IMR-90 (cell line): ENCODE results near the gene ALKBH6. TPM values are rescaled to one million over a fixed set of nuclear protein-coding genes. Genes with fewer than 3 reads are reported as not detected.

Experiments used
- ATAC-seq: fragments of 200-7000 bp; cut with Tn5 transposase; 2 replicates; pipeline ENCODE4 v1.9.1; 2020; ENCODE audit warnings: low read depth, mild to moderate bottlenecking, moderate library complexity
- BruUV-seq: library from RNA; stranded (reverse); fragments of 400-500 nt; replicated peaks from 2 replicates; lab custom pipeline; 2021; lab: Mats Ljungman, UMichigan
- CTCF ChIA-PET: fragments of 300-600 bp; formaldehyde crosslinking; extraction: SDS; loops from one replicate; lab custom pipeline; 2021; ENCODE audit warnings: antibody characterized with exemption; lab: Yijun Ruan, JAX
- POLR2A ChIA-PET: fragments of 300-600 bp; sonication (Branson Sonifier 250); formaldehyde crosslinking; loops from one replicate; lab custom pipeline; 2022; ENCODE audit warnings: antibody characterized with exemption; ENCODE audit not compliant: unreplicated experiment; lab: Charles Lee
- DNase-seq: peaks from one replicate; pipeline ENCODE4 v3.0.0; 2013
- H2AFZ ChIP-seq: replicated peaks from 2 replicates; pipeline ENCODE3; 2013; ENCODE audit warnings: low read length, mild to moderate bottlenecking; ENCODE audit not compliant: poor library complexity
- H2AK5ac ChIP-seq: 2 replicates; pipeline ENCODE4 v1.6.1; 2013; ENCODE audit warnings: low read depth, low read length, inconsistent platforms
- H2AK9ac ChIP-seq: replicated peaks from 2 replicates; pipeline ENCODE3; 2013; ENCODE audit warnings: mild to moderate bottlenecking, low read depth, low read length, moderate library complexity; ENCODE audit not compliant: poor library complexity
- H2BK120ac ChIP-seq: 2 replicates; pipeline ENCODE4 v1.6.1; 2013; ENCODE audit warnings: low read depth, low read length, inconsistent platforms
- H2BK15ac ChIP-seq: 3 replicates; pipeline ENCODE4 v1.6.1; 2013; ENCODE audit warnings: low read depth, low read length, inconsistent platforms
- H2BK20ac ChIP-seq: 2 replicates; pipeline ENCODE4 v1.6.1; 2013; ENCODE audit warnings: low read depth, mild to moderate bottlenecking, inconsistent platforms, low read length, moderate library complexity
- H2BK5ac ChIP-seq: 2 replicates; pipeline ENCODE4 v1.6.1; 2013; ENCODE audit warnings: mild to moderate bottlenecking, low read depth, low read length, inconsistent platforms; ENCODE audit not compliant: poor library complexity, severe bottlenecking
- H3K14ac ChIP-seq: replicated peaks from 2 replicates; pipeline ENCODE4 v1.6.1; 2013; ENCODE audit warnings: low read depth, low read length, inconsistent platforms
- H3K18ac ChIP-seq: 2 replicates; pipeline ENCODE4 v1.6.1; 2013; ENCODE audit warnings: low read depth, low read length, control low read depth
- H3K23ac ChIP-seq: 2 replicates; pipeline ENCODE4 v1.6.1; 2013; ENCODE audit warnings: low read depth, low read length, inconsistent platforms
- H3K27ac ChIP-seq: 2 replicates; pipeline ENCODE4 v1.5.1; 2013; ENCODE audit warnings: mild to moderate bottlenecking, control low read depth, low read length; ENCODE audit not compliant: insufficient read depth
- H3K27me3 ChIP-seq: 2 replicates; pipeline ENCODE4 v1.6.1; 2013; ENCODE audit warnings: low read length; ENCODE audit not compliant: control insufficient read depth, insufficient read depth
- H3K36me3 ChIP-seq: 2 replicates; pipeline ENCODE4 v1.6.1; 2013; ENCODE audit warnings: low read length, mixed read lengths; ENCODE audit not compliant: control insufficient read depth, insufficient read depth
- H3K4ac ChIP-seq: 2 replicates; pipeline ENCODE4 v1.6.1; 2013; ENCODE audit warnings: low read depth, low read length, inconsistent platforms
- H3K4me1 ChIP-seq: 2 replicates; pipeline ENCODE4 v1.6.1; 2013; ENCODE audit warnings: low read length, mixed read lengths; ENCODE audit not compliant: control insufficient read depth, insufficient read depth
- H3K4me2 ChIP-seq: 2 replicates; pipeline ENCODE4 v1.6.1; 2013; ENCODE audit warnings: low read depth, mild to moderate bottlenecking, control low read depth, low read length, moderate library complexity
- H3K4me3 ChIP-seq: 2 replicates; pipeline ENCODE4 v1.5.1; 2013; ENCODE audit warnings: low read depth, mild to moderate bottlenecking, control low read depth, low read length, moderate library complexity; ENCODE audit not compliant: insufficient read depth
- H3K56ac ChIP-seq: 2 replicates; pipeline ENCODE4 v1.6.1; 2013; ENCODE audit warnings: low read length, inconsistent platforms; ENCODE audit not compliant: insufficient read depth; ENCODE audit errors: extremely low read depth
- H3K79me1 ChIP-seq, 2 experiments: 2 replicates each; pipeline ENCODE4 v1.6.1; 2013; ENCODE audit warnings: low read length in 2 of 2, inconsistent platforms in 1 of 2, low read depth in 1 of 2
- H3K9ac ChIP-seq: 2 replicates; pipeline ENCODE4 v1.6.1; 2013; ENCODE audit warnings: low read depth, low read length, control low read depth
- H3K9me1 ChIP-seq: 2 replicates; pipeline ENCODE4 v1.6.1; 2013; ENCODE audit warnings: low read length, inconsistent platforms; ENCODE audit not compliant: insufficient read depth
- H3K9me3 ChIP-seq: 2 replicates; pipeline ENCODE4 v1.6.1; 2013; ENCODE audit warnings: low read length; ENCODE audit not compliant: control insufficient read depth, insufficient read depth
- H4K20me1 ChIP-seq: 2 replicates; pipeline ENCODE4 v1.6.1; 2013; ENCODE audit warnings: low read length, inconsistent platforms; ENCODE audit not compliant: insufficient read depth
- H4K5ac ChIP-seq: 2 replicates; pipeline ENCODE4 v1.6.1; 2013; ENCODE audit warnings: mild to moderate bottlenecking, low read depth, low read length, control low read depth
- H4K8ac ChIP-seq, 2 experiments: 2 replicates each; pipeline ENCODE4 v1.6.1; 2013; ENCODE audit warnings: low read depth in 2 of 2, low read length in 2 of 2, control low read depth in 1 of 2, inconsistent platforms in 1 of 2
- H4K91ac ChIP-seq: 2 replicates; pipeline ENCODE4 v1.6.1; 2013; ENCODE audit warnings: low read depth, low read length, inconsistent platforms; ENCODE audit not compliant: insufficient read depth
- CEBPB ChIP-seq: IDR thresholded peaks from 2 replicates; pipeline ENCODE4 v1.6.1; 2012; ENCODE audit warnings: low read depth, low read length, improper control_type of control experiment
- MAFK ChIP-seq: IDR thresholded peaks from 2 replicates; pipeline ENCODE4 v1.6.1; 2012; ENCODE audit warnings: low read depth, low read length, improper control_type of control experiment
- USF2 ChIP-seq: fragments of 150-350 bp; IDR thresholded peaks from 2 replicates; pipeline ENCODE4 v1.6.1; 2017; ENCODE audit warnings: mild to moderate bottlenecking, antibody characterized with exemption, low read length, low read depth
- WGBS, 2 experiments: methylation state at CpG; one replicate each; pipeline versions ENCODE4 v1.1.5 to v1.1.7; 2013; ENCODE audit warnings: missing lambda C conversion rate in 2 of 2; ENCODE audit not compliant: insufficient read length in 1 of 2; ENCODE audit errors: extremely low coverage in 2 of 2; 5-methylcytosine and 5-hydroxymethylcytosine counted together
- dilution Hi-C: fragments of 300-500 bp; cut with HindIII; formaldehyde crosslinking; loops from one replicate; pipeline ENCODE4 v1.14.3; 2018; ENCODE audit warnings: low sequenced_read_pairs; ENCODE audit not compliant: unreplicated experiment
- in situ Hi-C: fragments of 300-500 bp; cut with MboI; formaldehyde crosslinking; loops from 3 replicates; pipeline ENCODE4 v1.14.3; 2019; ENCODE audit warnings: low sequenced_read_pairs, inconsistent platforms, mixed read lengths
- intact Hi-C: fragments of 100-400 bp; cut with micrococcal nuclease; formaldehyde crosslinking; loops from 2 replicates; pipeline ENCODE4 v1.10.0; 2022
- polyA plus RNA-seq, 3 experiments: library from polyadenylated mRNA; depleted of rRNA; stranded (reverse); fragments of >200 nt; gene quantifications; 2 replicates each; pipeline ENCODE4 v1.2.3, GENCODE V29; 2012; ENCODE audit warnings: low replicate concordance in 1 of 3
- total RNA-seq: library from RNA; depleted of rRNA; stranded (reverse); fragments of >200 nt; gene quantifications from 2 replicates; pipeline ENCODE4 v1.2.3, GENCODE V29; 2012

The ALKBH6 gene
- total and polyA plus RNA-seq, 2 of the 4 experiments (the other 2 are of a cell fraction): 12.9 to 38.7 TPM

- WGBS, 2 experiments: 20% methylated on average over 12 of the region's 15 CpGs; no CpG with 5 or more reads in 1 of the 2 experiments
- peak overlapping the region; percentile 47 for H2BK5ac ChIP-seq
- 0 out of 2 replicates have a peak overlapping the region, but pooled peaks have one; percentile 13 for H4K91ac ChIP-seq
- in situ Hi-C loops (no loop called here), intact Hi-C loops (loop anchor here (1.0 kb wide), 1 partner anchor 41 kb away; the partner anchor contains the start of genes THAP8 and WDR62), dilution Hi-C loops (no loop called here)
- DNase-seq (no peak), ATAC-seq (no peak)
- H4K5ac ChIP-seq: peak overlapping the region; percentile 65; the same call in 1 of the 2 replicates
- no peaks in the 10 kb centered on the region for H3K9me3 ChIP-seq
- no peak overlapping the region for H2BK20ac ChIP-seq
- peaks cover 19% of the 10 kb centered on the region for H3K36me3 ChIP-seq
- peak overlapping the region; percentile 88 for H3K4me3 ChIP-seq
- H3K27ac ChIP-seq: peak overlapping the region; percentile 73
- peak overlapping the region; percentile 39; the same call in 1 of the 2 replicates for H3K23ac ChIP-seq
- H4K8ac ChIP-seq: peak overlapping the region; percentile 21 to 96; a peak in 3 of 4 replicates
- peak overlapping the region; percentile 84 for H2AK9ac ChIP-seq
- TF ChIP-seq USF2 (no peak), CEBPB (no peak), MAFK (no peak)
- peaks cover 7% of the 10 kb centered on the region; the same call in 1 of the 2 replicates for H3K4me1 ChIP-seq
- H3K9me1 ChIP-seq: peaks cover 6% of the 10 kb centered on the region
- peaks cover 7 to 14% of the 10 kb centered on the region in 2 experiments; a peak in 3 of 4 replicates for H3K79me1 ChIP-seq
- POLR2A ChIA-PET: no interaction called here
- H4K20me1 ChIP-seq: no peaks in the 10 kb centered on the region
- H3K18ac ChIP-seq: no peak overlapping the region
- H2BK120ac ChIP-seq: no peak overlapping the region
- peak overlapping the region; percentile 98 for H3K4me2 ChIP-seq
- no peak overlapping the region for H2BK15ac ChIP-seq
- H3K14ac ChIP-seq: peak overlapping the region; percentile 30
- H3K27me3 ChIP-seq: no peaks in the 10 kb centered on the region
- CTCF ChIA-PET: no interaction called here
- peak overlapping the region; percentile 53 for H3K4ac ChIP-seq
- H3K9ac ChIP-seq: peak overlapping the region; percentile 84
- peak overlapping the region; percentile 56 for H2AK5ac ChIP-seq
- H2AFZ ChIP-seq: peak overlapping the region; percentile 97
- no TSS peak for BruUV-seq
- peak overlapping the region; percentile 92; the same call in 1 of the 2 replicates for H3K56ac ChIP-seq
These were observed 567 bp downstream of the ALKBH6 start for GRCh38 chr19:36013280-36014011.
